Activated T-cell treated with anti-CD3 and anti-CD28 coated beads, Interleukin-2, amount 50 U/mL, for 1 hour (primary cell): Measurements from ENCODE around the gene CRPPA.
"Not testable (repeated sequence)": the region's sequence is repeated elsewhere in the genome, so short reads cannot be mapped to it uniquely, and the experiment has no call there.

ENCODE experiments used
- DNase-seq: peaks from one replicate; pipeline ENCODE4 v3.0.0-alpha.2; 2020

The CRPPA gene

DNA sequence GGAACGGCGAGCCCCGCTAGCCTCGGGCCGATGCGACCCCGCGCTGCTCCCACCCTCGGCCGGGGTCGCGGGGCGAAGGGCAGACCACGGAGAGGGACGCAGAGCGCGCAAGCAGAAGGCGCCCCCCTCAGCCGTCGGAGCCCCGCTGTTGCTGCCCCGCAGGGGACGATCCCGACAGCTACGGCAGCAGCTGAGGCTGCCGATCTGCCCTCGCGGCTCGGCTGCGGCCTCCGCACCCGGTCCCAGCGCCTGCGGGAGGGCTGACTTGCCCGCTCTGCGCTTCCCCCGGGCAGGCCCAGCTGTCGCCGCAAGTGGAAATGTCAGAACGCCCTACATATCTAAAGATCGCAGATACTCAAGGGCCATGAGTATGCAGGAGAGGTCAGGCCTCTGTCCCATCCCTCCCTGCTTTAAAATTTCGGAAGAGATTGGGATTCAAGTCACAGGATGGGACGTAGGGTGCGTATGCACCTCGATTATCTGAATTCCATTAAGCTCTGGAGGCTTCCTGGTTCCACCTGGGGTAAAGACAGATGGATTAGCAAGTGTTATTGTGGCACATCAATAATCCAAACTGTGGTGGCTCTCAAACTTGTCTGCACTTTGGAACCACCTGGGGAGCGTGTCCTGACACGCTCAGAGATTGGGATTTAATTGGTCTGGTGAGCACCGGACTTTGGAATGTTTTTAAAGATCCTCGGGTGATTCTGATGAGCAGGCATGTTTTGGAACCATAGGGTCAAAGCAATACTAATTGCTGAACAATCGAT lies at the start of gene CRPPA:
Gene CRPPA (minus strand): TSS at position 206 of the 770 bp plus-strand sequence. CDS start 216 bp downstream, outside the sequence.
- peak; percentile 60 for DNase-seq

DNA sequence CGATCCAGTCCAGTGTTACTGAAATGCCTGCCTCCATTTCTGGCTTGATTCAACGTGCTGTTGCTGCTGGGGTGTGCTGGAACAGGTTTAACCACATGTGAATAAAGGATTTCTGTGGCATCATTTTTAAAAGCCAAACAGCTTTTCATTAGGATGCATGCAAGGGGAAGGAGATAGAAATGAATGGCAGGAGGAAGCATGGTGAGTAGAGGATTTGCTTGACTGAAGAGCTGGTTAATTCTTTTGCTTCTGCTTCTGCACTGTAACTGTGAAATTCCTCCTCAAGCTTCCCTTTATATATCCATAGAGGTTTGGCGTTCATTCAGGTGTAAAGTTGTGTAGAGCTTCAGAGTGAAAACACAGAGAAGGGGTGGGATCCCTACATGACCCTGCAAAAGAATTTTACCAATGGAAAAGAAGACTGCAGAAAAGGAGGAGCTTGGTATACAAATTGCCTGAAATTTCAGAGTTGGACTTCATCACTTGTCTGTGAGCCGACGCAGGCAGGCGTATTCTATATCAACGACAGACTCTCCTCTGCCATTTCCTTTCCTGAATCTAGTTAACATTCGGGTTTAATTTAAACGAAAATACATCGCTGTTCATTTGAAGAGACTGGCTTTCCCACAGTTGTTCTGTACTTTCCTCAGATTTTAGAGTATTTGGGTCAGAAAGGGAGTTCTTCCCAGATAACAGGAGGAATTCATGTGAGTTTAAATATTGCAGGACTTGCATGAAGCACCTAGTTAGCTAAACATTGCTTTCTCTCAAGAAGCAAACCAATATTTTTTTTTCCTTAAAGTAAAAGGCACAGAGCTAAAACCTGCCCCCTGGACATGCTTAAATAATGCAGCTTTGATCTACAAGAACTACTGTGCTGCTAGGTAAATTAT lies 44.4 kb upstream of the CRPPA start, which contains the start of gene SOSTDC1:
Gene SOSTDC1 (minus strand): TSS at position 270 of the 893 bp plus-strand sequence. CDS start 70 bp downstream, at position 200.
- DNase-seq: no peak

DNA sequence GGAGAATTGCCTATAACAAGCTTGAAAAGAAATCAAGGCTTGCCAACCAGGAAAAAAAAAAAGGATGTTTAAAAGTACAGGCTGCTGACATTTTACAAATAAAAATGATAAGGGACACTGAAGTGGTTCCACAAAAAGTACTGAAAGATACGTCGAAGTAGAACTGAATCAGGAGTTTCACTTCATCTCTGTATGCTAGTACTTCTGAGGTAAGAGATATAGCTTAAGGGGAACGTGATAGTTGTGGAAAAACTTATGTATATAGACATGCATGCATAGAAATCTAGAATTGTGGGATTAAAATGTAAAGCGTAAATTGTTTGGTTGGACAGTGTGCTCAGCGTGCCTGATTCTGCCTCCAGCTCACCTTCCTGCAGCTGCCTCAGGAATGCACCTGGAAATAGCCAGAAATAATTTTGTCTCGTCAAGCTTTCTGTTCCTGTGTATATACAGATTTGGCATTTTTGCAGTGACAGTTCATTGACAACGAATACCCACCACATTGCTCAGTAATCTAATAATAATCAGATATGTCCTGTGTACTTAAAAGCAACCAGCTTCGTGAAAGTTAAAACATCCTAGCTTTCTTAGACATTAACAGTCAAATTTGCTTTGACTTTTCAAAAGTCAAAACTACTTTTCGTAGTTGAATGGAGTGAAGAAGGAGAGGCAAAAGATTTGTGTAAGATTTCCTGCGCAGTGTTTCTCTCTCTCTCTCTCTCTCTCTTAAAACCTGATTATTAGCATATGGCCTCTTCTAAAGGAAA lies 42.8 kb upstream of the CRPPA start:
- DNase-seq: no peak

DNA sequence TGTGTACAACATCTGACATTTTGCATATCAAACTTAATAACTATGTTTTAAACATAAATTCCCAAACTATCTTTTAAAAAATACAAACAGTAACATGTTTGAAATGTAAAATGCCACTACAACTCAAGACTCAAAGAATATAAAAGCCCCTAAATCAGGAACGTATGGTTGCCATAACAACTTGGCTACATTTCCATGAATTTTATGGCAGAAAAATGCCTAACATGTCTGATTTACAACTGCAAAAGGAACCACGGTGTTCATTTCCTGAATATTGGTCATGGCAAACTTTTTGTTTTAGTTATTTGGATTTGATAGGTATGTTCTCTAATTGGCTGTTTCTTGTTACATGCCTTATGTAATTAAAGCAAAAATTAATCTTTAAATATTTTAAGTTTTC lies 42.2 kb upstream of the CRPPA start:
- DNase-seq: no peak

DNA sequence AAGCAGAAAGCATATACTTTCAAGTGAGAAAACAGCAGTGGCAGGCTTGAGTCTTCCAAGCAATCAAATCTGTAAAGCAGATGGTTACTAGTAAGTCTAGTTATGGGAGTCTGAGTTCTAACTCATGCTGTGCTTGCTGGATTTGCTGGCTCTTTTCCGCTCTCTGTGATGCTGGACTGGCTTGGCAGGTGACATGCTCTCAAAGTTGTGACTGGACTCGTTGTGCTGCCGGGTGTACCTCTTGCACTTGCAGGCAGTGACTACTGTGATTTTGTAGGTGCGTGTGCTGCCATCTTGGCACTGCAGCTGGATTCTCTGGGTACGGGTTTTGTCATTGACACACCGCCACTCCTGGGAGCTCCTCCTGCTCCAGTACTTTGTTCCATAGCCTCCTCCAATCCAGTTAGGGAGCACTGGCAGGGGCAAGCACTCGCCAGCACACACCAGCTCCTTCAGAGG lies 41.1 kb upstream of the CRPPA start:
- DNase-seq: no peak

DNA sequence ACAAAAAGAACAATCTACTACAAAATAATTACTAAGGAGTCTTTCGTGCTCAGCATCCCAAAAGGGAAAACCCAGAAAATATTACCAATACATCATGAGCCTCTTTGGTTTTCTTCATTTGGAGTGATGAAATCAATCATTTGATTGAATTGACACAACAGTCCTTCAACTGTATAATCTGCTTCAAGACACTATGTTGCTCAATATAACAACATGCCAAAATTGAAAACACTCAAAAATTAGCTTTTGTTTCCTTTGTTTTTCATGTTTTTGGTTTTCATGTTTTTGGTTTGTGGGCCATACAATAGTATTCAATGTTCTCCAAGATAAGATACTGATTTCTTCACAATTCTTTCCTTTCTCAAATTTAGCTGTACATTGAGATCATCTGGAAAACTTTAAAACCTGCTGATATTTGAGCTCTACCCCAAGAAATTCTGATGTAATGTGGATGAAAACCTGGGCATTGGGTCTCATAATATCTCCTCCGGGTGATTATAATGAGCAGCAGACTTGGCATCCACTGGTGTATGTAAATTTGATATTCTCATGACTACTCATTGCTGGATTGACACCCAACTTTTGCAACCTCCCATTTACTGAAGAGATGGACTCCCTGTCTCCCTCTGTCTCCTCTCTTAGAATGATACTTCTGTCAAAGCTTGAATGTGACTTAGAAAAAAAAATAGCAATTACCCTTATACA lies 39.6 kb upstream of the CRPPA start:
- DNase-seq: no peak

DNA sequence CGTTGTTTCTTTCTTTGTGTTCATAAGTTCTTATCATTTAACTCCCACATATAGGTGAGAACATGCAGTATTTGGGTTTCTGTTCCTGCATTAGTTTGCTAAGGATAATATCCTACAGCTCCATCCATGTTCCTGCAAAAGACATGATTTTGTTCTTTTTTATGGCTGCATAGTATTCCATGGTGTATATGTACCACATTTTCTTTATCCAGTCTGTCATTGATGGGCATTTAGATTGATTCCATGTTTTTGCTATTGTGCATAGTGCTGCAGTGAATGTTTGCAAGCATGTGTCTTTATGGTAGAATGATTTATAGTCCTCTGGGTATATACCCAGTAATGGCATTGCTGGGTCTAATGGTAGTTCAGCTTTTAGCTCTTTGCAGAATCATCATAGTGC lies 35.0 kb upstream of the CRPPA start:
- not testable (repeated sequence) for DNase-seq

DNA sequence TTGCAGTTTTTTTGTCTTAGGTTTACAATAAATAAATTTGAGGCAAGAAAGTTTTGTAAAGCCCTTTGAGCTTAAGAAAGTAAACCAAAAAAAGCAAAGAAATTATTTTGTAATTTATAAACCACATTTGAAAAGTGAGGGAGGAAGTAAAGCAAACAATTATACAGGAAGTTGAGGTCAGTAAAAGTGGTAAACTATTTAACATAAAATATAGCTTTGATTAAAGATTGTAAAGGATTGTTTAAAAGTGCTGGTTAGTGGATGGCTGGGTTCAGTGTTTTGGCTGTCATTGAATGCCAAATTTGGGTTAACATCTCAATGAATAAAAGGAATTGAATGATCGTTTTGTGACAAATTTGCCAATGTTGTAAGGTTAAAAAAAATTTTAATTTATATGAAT lies 34.3 kb upstream of the CRPPA start:
- DNase-seq: no peak

DNA sequence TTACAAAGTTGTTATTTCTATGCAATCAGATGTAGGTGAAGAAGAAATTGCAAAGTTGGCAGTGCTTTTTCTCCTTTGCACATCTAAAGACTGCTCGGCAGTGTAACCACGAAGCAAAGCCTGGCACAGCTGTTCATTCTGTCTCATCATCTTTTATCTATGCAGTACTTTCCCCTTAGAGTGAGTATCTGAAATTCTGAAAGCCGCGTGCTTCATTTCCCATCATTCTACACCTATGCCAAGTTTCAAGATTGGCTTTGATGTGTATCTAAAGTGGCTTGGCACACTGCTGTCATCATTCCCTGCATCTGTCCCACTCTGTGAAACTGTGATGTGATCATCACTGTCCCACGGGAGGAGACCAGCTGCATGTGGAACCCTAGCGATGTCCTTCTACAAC lies 29.0 kb upstream of the CRPPA start:
- DNase-seq: no peak

DNA sequence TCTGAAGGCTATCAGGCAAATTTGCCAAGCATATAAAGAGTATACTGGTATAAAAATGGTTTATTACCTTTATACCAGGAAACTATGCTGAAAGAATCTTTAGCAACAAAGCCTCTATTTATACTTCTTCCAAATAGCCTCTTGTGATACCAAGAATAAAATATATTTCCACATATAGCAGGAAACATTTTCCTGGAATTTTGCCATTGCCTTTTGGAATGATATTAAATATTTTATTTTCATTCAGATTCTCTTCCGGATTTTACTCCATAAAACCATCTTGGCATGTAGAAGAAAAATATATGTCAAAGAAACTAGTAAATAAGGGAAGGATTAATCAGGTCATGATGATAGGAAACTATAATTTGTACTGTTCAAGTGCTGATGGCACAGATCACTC lies 26.5 kb upstream of the CRPPA start:
- DNase-seq: no peak

DNA sequence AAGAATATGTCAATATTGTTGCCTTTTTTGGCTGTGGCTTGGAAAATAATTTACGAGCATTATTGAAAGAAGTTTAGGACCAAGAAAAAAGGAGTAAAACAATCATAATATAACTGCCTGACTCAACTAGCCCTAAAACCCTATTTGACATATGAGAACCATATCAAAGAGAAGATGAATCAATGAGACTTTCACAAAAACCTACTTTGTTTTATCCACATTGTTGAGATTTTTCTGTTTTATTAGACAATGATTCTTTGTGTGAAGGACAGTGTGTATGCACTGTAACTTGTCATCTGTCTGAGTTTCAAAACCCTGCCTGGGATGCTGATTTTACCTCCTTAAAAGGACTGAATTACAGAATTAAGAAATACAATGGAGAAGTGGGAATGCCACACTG lies 25.2 kb upstream of the CRPPA start:
- no peak for DNase-seq

DNA sequence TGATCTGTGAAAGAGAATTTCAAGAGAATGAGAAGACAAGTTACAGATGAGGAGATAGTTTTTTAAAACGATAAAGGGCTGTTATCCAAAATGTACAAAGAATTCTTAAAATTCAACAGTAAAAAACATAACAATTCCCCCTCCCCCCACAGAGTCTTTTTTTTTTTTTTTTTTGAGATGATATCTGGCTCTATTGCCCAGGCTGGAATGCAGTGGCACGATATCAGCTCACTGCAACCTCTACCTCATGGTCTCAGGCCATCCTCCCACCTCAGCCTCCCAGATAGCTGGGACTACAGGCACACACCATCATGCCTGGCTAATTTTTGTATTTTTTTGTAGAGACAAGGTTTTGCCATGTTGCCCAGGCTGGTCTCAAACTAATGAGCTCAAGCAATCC lies 22.5 kb upstream of the CRPPA start:
- not testable (repeated sequence) for DNase-seq

DNA sequence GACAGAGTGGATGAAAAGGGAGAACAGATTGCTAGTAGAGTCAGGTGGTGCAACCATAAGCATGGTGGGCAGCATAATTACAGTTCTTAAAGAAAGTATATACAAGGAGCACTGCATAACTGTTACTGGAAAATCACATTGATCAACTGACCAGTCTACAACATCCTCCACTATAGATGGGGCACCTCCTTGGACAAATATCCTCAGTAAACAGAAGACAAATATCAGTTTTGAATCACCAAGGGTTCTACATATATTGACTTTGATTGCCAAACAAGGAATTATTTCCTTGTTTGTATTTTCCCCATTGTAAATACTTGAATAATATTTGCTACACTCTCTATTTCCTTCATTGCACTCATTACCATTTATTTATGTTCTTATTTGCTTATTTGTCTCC lies 17.6 kb upstream of the CRPPA start:
- no peak for DNase-seq

DNA sequence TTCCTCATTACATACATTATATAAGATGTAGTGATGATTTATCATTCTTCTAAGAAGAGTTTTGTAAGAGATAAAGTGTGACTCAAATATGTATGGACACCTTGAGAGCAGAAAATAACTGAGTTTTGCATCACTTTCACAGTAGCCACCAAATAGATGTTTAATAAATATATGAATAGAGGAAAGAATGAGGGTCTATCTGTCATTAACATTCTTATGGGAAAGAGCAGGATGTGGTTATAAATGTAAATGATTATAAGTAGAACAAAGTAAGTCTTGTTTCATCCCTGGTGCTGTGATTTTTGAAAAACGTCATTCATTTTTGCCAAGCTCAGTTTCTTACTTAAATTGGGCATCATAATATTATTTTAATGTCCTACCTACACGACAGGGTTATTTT lies 15.0 kb upstream of the CRPPA start:
- DNase-seq: no peak

DNA sequence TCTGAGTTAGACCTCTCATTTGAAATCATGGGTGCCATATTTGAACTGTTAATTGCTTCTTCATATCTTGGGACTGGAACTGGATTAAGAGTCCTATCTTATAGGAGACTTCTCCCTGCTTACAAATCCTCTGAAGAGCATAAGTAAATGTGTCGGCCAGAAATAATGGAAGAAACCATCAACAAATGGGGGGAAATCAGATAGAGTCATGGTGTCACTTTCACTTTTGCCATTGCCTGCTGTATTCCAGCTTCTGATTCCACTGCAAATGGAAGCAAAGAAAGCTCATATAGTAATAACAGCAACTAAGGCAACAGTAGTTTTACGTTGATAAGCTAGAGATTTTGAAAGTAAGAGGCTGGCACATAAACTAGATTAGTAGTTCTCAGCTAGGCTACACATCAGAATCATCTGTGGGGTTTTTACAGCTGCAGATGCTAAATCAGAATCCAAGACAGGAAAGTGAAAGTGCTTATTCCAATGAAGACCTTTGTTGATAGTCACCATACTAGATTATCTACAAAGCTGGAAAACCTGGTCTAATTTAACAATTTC lies 12.3 kb upstream of the CRPPA start:
- no peak for DNase-seq

DNA sequence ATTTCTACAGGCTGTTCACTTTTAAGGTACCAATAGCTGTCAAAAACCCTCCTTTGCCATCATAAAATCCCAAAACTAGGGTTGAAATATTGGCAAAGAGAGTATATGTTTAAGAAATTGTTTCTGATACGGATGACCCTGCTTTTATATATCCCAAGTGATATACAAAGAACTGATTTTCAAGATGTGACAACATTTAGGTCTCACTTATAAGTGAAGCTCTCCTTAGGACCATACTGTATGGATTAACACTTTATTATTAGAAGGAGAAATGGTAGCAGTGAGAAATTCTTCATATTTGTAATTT lies 11.0 kb upstream of the CRPPA start:
- no peak for DNase-seq

DNA sequence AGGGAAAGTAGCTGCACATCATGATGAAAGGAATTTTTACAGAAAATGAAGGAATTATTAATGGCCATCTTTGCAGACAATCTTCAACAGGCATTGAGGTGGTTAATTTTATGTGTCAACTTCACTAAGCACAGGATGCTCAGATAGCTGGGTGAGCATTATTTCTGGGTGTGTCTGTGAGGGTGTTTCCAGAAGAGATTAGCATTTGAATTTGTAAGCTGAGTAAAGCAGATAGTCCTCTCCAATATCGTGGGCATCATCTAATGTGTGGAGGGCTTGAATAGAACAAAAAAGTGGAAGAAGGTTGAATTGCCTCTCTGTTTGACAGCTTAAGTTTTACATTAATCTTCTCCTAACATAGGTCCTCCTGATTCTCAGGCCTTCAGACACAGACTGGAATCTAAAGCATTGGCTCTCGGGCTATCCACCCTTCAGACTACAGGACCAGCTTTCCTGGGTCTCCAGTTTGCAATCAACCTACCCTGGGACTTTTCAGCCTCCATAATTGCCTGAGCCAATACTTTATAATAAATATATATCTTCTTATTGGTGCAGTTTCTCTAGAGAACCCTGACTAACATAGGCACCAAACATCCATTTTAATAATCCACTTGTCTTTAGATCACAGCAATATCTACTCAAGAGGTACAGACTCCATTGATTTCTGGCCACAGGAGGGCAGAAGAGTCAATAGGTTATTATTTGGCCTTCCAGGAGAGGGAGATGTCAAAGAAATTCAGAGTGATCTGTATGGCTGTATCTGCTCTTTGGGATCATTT lies 10.5 kb upstream of the CRPPA start:
- no peak for DNase-seq

DNA sequence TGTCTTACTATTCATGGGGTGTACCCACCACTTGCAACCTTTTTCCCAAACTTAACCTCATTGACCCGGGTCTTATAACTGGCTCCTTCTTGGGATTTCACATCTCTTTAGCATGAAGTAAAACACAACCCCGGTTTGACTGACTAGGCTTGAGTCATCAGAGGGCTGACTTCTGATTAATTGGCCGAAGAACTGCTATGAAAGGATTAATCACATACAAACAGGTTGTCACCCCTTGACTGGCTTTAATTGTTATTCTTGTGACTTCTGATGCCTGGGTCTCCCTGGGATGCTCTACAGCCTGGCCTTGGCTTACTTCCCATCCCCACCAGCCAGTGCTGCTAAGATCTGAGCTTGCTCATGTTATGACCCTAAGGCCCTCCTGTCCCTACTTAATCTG lies 8.8 kb upstream of the CRPPA start:
- no peak for DNase-seq

DNA sequence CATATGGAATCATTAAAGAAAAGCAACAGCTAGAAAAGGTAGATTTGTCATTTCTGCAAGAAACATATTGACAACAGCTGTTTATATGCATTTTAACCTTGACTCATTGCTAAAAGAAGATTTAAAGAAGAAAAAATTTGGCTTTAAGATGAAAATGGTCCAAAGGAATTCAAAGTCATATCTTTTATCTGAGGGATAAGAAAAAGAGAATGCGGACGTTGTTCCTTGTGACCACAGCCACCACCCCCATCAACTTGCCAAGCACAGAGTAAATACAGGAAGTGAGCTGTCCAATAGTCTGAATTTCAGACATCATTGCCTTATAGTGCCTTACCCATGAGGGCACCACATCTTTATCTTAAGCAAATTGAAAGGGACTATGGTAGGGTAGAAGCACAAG lies 7.3 kb upstream of the CRPPA start:
- no peak for DNase-seq

DNA sequence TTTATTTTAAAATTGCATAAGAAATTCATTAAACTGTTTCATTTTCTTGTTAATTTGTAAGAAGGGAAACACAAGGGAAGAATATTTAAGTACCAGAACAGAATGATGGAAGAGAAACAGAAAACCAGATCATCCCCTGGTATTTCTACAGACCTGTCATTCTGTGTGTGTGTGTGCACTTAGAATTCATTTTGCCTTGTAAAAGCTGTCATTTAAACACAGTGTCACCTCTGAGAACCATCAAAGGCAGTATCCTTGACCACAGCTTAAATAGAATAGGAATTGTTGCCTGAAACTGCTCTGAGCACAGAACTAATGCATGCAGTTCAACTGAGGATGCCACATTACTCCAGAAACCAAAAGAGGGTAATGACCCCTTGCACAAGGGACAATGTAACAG lies 6.8 kb upstream of the CRPPA start:
- DNase-seq: no peak

DNA sequence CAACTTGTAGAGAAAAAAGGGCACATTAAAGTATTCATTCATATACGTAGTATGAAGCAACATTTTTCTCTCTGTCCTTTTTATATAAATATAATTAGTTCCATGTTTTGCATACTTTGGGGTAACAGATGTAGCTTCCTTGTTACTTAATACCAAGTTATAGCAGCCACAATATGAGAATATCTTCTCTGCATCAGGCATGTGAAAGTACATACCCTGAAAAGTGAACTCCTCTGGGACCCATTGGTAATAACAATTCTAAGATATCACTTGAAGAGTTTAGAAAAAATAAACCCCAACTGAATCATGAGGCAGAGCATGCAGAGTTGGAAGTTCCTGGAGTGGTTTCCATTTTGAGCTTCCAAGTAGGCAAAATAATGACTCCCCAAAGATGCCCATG lies 2.4 kb upstream of the CRPPA start:
- DNase-seq: no peak

DNA sequence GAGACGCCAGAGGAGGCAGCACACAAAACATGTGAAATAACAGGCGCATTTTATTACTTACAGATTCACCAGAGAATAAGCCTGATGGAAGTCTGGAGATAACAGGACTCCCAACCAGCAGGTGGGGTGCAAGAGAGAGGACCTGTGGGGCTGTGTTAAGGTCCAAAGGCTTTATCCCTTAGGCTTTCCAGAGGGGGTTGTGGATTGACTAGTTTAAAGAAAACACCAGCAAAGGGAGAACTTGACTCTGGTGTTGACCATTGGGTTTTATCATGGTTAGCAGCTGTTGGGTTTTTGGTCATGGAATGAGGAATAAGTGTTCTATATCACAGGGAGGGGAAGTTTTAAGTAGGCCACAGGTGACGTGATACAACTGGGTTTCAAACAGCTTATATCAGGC lies 1.6 kb upstream of the CRPPA start:
- DNase-seq: no peak
